Naive thymus-derived CD8-positive, alpha-beta T cell (primary cell): ENCODE data around the gene TNFRSF25. TPM values are rescaled to one million over a fixed set of nuclear protein-coding genes. Genes with fewer than 3 reads are reported as not detected.
"Not testable (repeated sequence)": the region's sequence is repeated elsewhere in the genome, so short reads cannot be mapped to it uniquely, and the experiment has no call there.

Experiments
- ATAC-seq, 2 donors: fragments of 150-1000 bp; cut with Tn5 transposase in 1 of 2; sonication (Bioruptor Pico), chemical (Tn5 transposase) in 1 of 2; 1 replicate in 1 of 2; 2 replicates in 1 of 2; pipeline ENCODE4 v1.10.0; 2021; ENCODE audit warnings: mild to moderate bottlenecking in 2 of 2, moderate library complexity in 2 of 2
- POLR2A ChIA-PET: fragments of 350-600 bp; sonication (Branson Sonifier 250); formaldehyde crosslinking; loops from one replicate; lab custom pipeline; 2021; ENCODE audit warnings: antibody characterized with exemption; lab: Charles Lee
- DNase-seq, 10 donors: peaks; one replicate each; pipeline versions ENCODE4 v3.0.0 to v3.0.0-alpha.2; 2020 to 2022
- H3K27ac Mint-ChIP-seq, 10 donors: one replicate each; pipeline ENCODE4 v1.8.0; 2020 to 2022; ENCODE audit warnings: mild to moderate bottlenecking in 10 of 10, mixed read lengths in 10 of 10, moderate library complexity in 4 of 10, inconsistent platforms in 1 of 10
- H3K27me3 Mint-ChIP-seq, 5 donors: one replicate each; pipeline ENCODE4 v1.8.0; 2021 to 2022; ENCODE audit warnings: mixed read lengths in 5 of 5
- H3K36me3 Mint-ChIP-seq, 3 donors: one replicate each; pipeline ENCODE4 v1.8.0; 2020 to 2022; ENCODE audit warnings: mixed read lengths in 3 of 3, mild to moderate bottlenecking in 2 of 3, inconsistent platforms in 1 of 3
- H3K4me1 Mint-ChIP-seq, 4 donors: one replicate each; pipeline ENCODE4 v1.8.0; 2021 to 2022; ENCODE audit warnings: mixed read lengths in 4 of 4
- H3K4me3 Mint-ChIP-seq, 10 donors: one replicate each; pipeline ENCODE4 v1.8.0; 2020 to 2022; ENCODE audit warnings: mild to moderate bottlenecking in 10 of 10, mixed read lengths in 10 of 10, moderate library complexity in 6 of 10, inconsistent platforms in 1 of 10
- H3K9me3 Mint-ChIP-seq, 9 donors: one replicate each; pipeline ENCODE4 v1.8.0; 2020 to 2022; ENCODE audit warnings: mixed read lengths in 9 of 9, mild to moderate bottlenecking in 3 of 9, inconsistent platforms in 1 of 9, moderate library complexity in 1 of 9
- polyA plus RNA-seq, 3 donors: library from polyadenylated mRNA; unstranded; fragments of 300-500 nt; fragmentation: Illumina TruSeq; gene quantifications; one replicate each; pipeline ENCODE4 v1.2.3, GENCODE V29; 2021
- total RNA-seq, 8 experiments: library from RNA in 2 of 8; stranded (reverse) in 2 of 8; gene quantifications; one replicate each; pipeline ENCODE4 v1.2.3 and lab custom pipeline; 2021 to 2026

The TNFRSF25 gene
- total and polyA plus RNA-seq, 5 experiments from 2014 or later: 7.2 to 381 (median 28.7) TPM

DNA sequence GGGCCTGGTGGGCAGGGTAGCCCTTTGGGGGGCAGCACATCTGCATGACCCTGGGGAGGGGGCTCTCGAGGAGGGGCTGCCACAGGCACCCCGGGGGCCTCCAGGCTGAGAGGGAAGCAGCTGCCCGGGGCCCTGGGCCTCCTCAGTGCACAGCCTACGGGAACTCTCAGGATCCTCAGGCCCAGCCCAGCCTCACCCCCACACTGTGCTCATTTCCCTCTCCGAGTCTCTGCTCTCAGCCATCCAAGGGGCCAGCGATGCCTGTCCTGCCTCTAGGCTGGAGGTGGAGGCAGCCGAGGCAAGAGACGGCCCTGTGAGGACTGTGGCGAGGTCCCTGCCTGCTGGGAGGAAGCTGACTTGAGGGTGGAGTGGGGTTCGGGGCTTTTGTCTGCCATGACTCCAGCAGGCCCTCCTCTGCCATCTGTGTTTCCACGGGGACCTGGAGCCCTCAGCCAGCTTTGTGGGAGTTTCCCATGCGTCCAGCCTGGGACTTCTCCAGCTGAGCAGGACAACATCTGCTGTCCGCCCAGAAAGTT, 32.7 kb upstream of the TNFRSF25 start:
- DNase-seq (no peak), ATAC-seq (no peak)
- peaks cover 0 to 20% (median 3%) of the 10 kb centered on the region in 5 donors for H3K27me3 Mint-ChIP-seq
- peaks cover 4 to 26% (median 15%) of the 10 kb centered on the region in 4 donors for H3K4me1 Mint-ChIP-seq
- H3K4me3 Mint-ChIP-seq: peak overlapping the region in 8 of 10 donors; percentile 33 to 83 (median 60)
- H3K36me3 Mint-ChIP-seq: peaks cover 0 to 2% (median 0%) of the 10 kb centered on the region in 3 donors
- H3K27ac Mint-ChIP-seq: no peak overlapping the region
- POLR2A ChIA-PET: interaction anchor here (0.8 to 2.2 kb wide), 6 partner anchors 8 to 56 kb away, joined by 3 to 9 read pairs (median 4); partner anchors contain the start of genes NOL9, PLEKHG5 and TNFRSF25
- H3K9me3 Mint-ChIP-seq: no peaks in the 10 kb centered on the region

DNA sequence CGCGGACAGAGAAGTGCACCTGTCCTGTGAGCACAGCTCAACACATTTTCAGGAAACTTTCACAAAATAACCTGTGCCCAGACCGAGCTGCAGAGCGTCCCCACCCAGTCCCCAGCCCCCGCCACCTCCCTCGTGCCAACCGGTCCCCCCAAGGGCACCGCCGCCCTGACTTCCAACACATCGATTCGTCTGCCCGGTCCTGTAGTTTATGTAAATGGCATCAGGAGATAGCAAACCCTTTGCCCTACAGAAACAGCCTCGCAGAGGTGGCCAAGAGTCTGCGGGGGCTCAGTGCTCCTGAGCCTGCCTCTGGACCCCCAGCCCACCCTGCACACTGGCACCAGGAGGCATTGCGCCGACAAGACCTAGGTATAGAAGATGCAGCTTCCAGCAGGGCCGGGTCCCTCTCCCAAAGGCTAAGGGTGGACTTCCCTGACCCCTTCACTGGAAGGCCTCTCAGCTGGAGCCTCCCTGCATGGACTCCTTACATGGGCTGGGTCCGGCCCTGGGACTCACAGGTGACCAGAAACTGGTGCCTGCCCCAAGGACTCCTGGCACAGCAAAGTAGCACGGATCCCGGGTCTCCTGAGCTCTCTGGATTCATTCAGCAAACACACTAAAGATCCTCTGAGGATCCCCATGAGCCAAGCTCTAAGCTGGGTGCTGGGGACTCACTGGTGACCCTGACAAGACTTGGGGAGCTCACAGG, 32.0 kb upstream of the TNFRSF25 start:
- Mint-ChIP-seq H3K36me3 (peaks cover 0 to 2% (median 0%) of the 10 kb centered on the region in 3 donors), H3K27ac (peak overlapping the region in 7 of 10 donors; percentile 65 to 85 (median 75)), H3K27me3 (peaks cover 0 to 20% (median 3%) of the 10 kb centered on the region in 5 donors), H3K4me3 (peak overlapping the region; percentile 68 to 88 (median 82)), H3K4me1 (peaks cover 6 to 30% (median 19%) of the 10 kb centered on the region in 4 donors), H3K9me3 (no peaks in the 10 kb centered on the region)
- POLR2A ChIA-PET: interaction anchor here (0.8 to 2.2 kb wide), 4 partner anchors 8 to 47 kb away, joined by 3 to 9 read pairs (median 4); partner anchors contain the start of genes PLEKHG5 and TNFRSF25
- ATAC-seq (no peak), DNase-seq (no peak)

DNA sequence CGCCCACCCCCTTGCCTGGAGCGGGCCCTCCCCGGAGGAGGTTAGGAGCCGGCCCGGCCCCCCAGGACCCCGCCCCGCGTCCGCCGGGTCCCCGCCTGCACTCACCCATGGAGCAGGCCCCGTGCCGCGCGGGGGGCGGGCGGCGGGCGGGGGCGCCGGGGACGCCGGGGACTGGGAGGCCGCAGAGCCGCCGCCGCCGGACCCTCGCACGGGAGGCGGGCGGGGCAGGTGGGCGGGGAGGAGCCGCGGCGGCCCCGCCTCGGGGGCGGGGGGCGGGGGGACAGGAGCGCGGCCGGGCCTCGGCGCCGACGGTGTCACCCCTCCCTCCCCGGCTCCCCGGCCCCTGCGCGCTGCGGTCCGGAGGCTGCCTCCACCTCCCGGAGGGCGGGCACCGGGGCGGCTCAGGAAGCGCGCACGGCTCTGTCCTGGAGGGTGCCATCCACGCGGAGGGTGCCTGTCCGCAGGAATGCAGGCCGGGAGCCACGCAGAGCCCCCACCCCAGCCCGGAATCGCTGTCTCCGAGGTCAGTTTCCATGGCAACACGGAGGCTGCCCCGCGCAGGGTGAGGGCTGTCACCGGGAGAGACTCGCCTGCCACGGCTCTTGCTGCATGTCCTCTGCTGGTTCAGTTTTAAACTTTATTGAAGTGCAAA, 31.4 kb upstream of the TNFRSF25 start:
- peak overlapping the region; percentile 68 to 88 (median 82) for H3K4me3 Mint-ChIP-seq
- H3K9me3 Mint-ChIP-seq: no peaks in the 10 kb centered on the region
- peak overlapping the region in 5 of 10 donors; percentile 69 to 85 (median 80) for H3K27ac Mint-ChIP-seq
- peak; percentile 52 to 85 for ATAC-seq
- H3K27me3 Mint-ChIP-seq: peaks cover 0 to 20% (median 3%) of the 10 kb centered on the region in 5 donors
- POLR2A ChIA-PET: interaction anchor here (1.0 kb wide), 1 partner anchor 32 kb away, joined by 4 read pairs; the partner anchor contains the start of gene TNFRSF25
- peak; percentile 31 to 84 (median 51) for DNase-seq
- peaks cover 0 to 2% (median 0%) of the 10 kb centered on the region in 3 donors for H3K36me3 Mint-ChIP-seq
- H3K4me1 Mint-ChIP-seq: peaks cover 6 to 37% (median 23%) of the 10 kb centered on the region in 4 donors

DNA sequence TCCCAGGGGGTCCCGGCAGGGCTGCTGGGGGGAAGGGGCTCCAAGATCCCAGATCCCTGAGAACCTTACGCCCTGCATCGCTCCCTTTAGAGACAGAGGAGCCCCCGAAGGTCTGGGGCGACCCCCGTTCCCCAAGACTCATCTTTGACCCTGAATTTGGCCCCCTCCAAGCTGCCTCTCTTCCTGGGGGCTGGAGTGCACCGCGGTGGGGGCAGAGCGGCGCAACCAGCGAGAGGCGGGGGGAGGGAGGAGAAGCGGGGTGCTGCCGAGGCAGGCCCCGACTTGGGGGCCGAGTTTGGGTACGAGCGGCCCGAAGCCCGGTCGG, 30.9 kb upstream of the TNFRSF25 start:
- H3K4me3 Mint-ChIP-seq: peak overlapping the region; percentile 47 to 81 (median 64)
- H3K4me1 Mint-ChIP-seq: peaks cover 7 to 41% (median 26%) of the 10 kb centered on the region in 4 donors
- DNase-seq: no peak
- H3K27ac Mint-ChIP-seq: peak overlapping the region in 3 of 10 donors; percentile 3 to 60 (median 57)
- peak in 1 of 2 donors; percentile 2 for ATAC-seq
- H3K9me3 Mint-ChIP-seq: no peaks in the 10 kb centered on the region
- peaks cover 0 to 2% (median 0%) of the 10 kb centered on the region in 3 donors for H3K36me3 Mint-ChIP-seq
- POLR2A ChIA-PET: no interaction called here
- H3K27me3 Mint-ChIP-seq: peaks cover 0 to 20% (median 3%) of the 10 kb centered on the region in 5 donors

DNA sequence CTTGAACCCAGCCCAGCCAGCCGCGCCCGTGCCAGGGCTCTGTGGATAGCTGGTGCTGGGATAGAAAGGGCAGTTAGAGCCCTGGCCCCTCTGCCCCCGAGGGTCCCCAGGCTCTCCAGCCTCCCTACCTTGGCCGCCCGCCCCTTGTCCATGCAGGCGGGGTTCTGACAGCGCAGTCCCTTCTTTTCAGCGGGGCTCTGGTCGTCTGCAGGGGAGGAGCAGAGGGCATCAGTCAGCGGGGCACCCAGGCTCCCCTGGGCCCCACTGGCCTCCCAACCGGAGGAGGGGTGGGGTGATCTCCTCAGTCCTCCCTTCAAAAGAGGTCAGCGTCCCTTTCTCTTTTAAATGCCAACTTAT, 30.4 kb upstream of the TNFRSF25 start:
- H3K27me3 Mint-ChIP-seq: peaks cover 0 to 15% (median 2%) of the 10 kb centered on the region in 5 donors
- POLR2A ChIA-PET: interaction anchor here (0.6 to 1.3 kb wide), 3 partner anchors 11 to 65 kb away, joined by 3 to 6 read pairs (median 4); no protein-coding TSS in a partner anchor
- no peak for DNase-seq
- peak overlapping the region in 5 of 10 donors; percentile 48 to 83 (median 68) for H3K27ac Mint-ChIP-seq
- peaks cover 12 to 46% (median 31%) of the 10 kb centered on the region in 4 donors for H3K4me1 Mint-ChIP-seq
- peak overlapping the region; percentile 47 to 73 (median 62) for H3K4me3 Mint-ChIP-seq
- no peaks in the 10 kb centered on the region for H3K9me3 Mint-ChIP-seq
- H3K36me3 Mint-ChIP-seq: peaks cover 0 to 2% (median 0%) of the 10 kb centered on the region in 3 donors
- no peak for ATAC-seq

DNA sequence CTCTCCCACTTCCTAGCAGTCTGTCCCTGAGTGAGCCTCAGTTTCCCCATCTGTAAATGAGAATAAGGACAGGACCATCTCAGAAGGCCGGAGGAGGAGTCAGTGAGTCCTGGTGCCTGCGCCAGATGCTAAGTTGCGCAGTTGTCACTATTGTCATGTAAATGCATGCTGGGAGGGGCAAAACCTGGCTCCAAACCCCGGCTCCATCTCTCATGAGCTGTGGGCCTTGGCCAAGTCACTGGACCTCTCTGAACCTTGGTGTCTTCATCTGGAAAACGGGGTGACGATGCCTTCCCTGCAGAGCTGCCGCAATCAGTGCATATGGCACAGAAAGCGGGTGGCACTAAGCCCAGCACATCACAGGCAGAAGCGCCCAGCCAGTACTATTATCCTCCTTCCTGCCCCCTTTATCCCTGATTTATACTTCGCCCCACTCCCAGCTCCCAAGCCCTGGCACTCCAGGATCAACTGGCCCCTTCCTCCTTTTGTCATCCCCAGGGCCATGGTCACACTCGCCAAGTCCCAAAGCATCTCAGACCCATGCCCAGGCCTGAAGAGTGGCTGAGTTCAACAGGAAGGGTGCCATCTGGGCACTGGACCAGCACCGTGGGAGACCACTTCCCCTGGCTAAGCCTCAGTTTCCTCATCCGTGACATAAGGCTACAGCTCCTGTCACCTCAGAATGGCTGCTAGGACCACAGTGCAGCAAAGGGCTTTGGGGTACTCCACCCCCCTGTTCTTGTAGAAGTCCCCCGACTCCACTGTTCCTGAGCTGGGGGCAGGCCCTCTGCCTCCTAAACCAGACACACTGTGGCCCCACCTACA, 29.8 kb upstream of the TNFRSF25 start:
- Mint-ChIP-seq H3K36me3 (peaks cover 0 to 2% (median 0%) of the 10 kb centered on the region in 3 donors), H3K4me1 (peaks cover 14 to 50% (median 35%) of the 10 kb centered on the region in 4 donors), H3K9me3 (no peaks in the 10 kb centered on the region), H3K4me3 (peak overlapping the region; percentile 39 to 73 (median 54)), H3K27me3 (peaks cover 0 to 9% (median 0%) of the 10 kb centered on the region in 5 donors), H3K27ac (peak overlapping the region in 8 of 10 donors; percentile 27 to 83 (median 68))
- DNase-seq (no peak), ATAC-seq (no peak)
- POLR2A ChIA-PET: interaction anchor here (0.6 to 1.3 kb wide), 6 partner anchors 11 to 107 kb away, joined by 3 to 6 read pairs (median 4); partner anchors contain the start of gene KLHL21

DNA sequence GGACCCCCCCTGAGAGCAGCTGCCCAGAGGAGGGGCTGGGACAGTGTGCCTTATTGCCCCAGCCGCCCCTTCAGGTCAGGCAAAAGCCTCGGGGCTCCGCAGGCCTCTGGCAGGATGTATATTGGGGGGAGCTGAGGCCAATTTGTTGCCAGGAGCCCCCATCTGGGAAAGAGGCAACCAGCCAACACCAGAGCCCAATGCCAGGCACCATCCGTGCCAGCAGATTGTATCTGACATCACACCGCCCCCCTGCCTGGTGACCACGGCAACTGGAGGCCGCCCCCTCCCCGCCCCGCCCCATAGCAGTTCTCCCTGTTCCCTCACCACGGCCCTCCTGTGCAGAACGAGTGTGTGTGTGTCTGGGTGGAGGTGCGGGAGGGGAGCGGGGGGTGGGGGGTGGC, 29.1 kb upstream of the TNFRSF25 start:
- Mint-ChIP-seq H3K27me3 (peaks cover 0 to 7% (median 0%) of the 10 kb centered on the region in 5 donors), H3K36me3 (peaks cover 0 to 2% (median 0%) of the 10 kb centered on the region in 3 donors), H3K27ac (peak overlapping the region in 3 of 10 donors; percentile 14 to 85 (median 37)), H3K4me1 (peaks cover 17 to 50% (median 37%) of the 10 kb centered on the region in 4 donors), H3K9me3 (no peaks in the 10 kb centered on the region), H3K4me3 (no peak overlapping the region)
- POLR2A ChIA-PET: interaction anchor here (0.6 to 1.3 kb wide), 5 partner anchors 26 to 108 kb away, joined by 3 to 5 read pairs (median 3); partner anchors contain the start of gene KLHL21
- DNase-seq (no peak), ATAC-seq (peak in 1 of 2 donors; percentile 15)

DNA sequence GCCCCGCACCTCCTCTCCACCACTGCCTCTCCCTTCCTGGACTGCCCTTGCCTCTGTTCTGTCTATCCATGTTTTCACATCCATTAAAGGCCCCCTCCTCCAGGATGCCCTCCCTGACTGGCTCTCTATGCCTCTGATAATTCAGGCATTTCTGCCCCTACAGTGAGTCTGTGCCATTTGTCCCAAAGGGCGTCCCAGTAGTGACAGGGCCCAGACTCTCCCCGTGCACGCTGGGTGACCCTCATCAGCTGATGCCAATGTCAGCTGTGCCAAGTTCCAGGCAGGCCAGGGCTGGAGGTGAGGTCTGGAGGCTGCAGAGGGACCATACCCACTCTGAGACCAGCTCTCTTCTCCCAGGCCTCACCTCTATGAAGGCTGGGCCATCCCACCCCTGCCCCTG, 28.7 kb upstream of the TNFRSF25 start:
- H3K27ac Mint-ChIP-seq: peak overlapping the region in 5 of 10 donors; percentile 15 to 85 (median 37)
- POLR2A ChIA-PET: interaction anchor here (0.7 to 1.3 kb wide), 3 partner anchors 26 to 108 kb away, joined by 3 to 4 read pairs (median 3); partner anchors contain the start of gene KLHL21
- peak overlapping the region in 1 of 10 donors; percentile 69 for H3K4me3 Mint-ChIP-seq
- peaks cover 0 to 2% (median 0%) of the 10 kb centered on the region in 3 donors for H3K36me3 Mint-ChIP-seq
- ATAC-seq (no peak), DNase-seq (no peak)
- no peaks in the 10 kb centered on the region for H3K9me3 Mint-ChIP-seq
- H3K27me3 Mint-ChIP-seq: peaks cover 0 to 7% (median 0%) of the 10 kb centered on the region in 5 donors
- H3K4me1 Mint-ChIP-seq: peaks cover 17 to 50% (median 39%) of the 10 kb centered on the region in 4 donors

DNA sequence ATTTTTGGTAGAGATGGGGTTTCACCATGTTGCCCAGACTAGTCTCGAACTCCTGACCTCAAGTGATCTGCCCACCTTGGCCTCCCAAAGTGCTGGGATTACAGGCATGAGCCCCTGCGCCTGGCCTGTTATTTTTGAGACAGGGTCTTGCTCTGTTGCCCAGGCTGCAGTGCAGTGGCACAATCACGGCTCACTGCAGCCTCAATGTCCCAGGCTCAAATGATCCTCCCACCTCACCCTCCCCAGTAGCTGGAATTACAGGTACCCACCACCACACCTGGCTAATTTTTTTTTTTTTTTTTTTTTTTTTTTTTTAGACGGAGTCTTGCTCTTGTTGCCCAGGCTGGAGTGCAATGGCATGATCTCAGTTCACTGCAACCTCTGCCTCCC, 27.9 kb upstream of the TNFRSF25 start:
- H3K27me3 Mint-ChIP-seq, H3K4me3 Mint-ChIP-seq, H3K9me3 Mint-ChIP-seq, ATAC-seq, H3K36me3 Mint-ChIP-seq, DNase-seq: not testable (repeated sequence)
- Mint-ChIP-seq H3K4me1 (peaks cover 17 to 50% (median 39%) of the 10 kb centered on the region in 4 donors), H3K27ac (peak overlapping the region in 1 of 10 donors; percentile 40)
- POLR2A ChIA-PET: interaction anchor here (1.3 to 6.2 kb wide), 3 partner anchors 52 to 106 kb away, joined by 3 to 43 read pairs (median 30); partner anchors contain the start of genes NOL9 and TAS1R1

DNA sequence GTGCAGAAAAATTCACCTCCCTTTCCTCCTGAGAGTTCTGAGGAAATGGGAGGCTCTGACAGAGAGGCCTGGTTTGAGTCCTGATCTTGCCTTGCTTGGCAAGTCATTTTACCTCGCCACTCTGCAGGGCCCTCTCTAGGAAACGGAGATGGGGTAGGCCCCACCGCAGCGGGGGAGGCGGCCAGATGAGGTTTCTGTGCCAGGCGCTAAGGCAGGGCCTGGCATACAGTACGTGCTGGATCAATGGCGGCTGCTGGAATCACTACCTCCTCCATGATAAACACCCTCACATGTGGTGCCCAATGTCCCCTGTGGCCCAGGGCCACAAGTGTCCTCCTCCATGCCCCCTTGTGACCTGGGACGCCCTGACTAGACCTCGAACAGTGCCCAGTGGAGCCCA, 26.0 kb upstream of the TNFRSF25 start:
- H3K4me1 Mint-ChIP-seq: peaks cover 19 to 42% (median 35%) of the 10 kb centered on the region in 4 donors
- no peaks in the 10 kb centered on the region for H3K9me3 Mint-ChIP-seq
- ATAC-seq (no peak), DNase-seq (no peak)
- peak overlapping the region in 8 of 10 donors; percentile 42 to 86 (median 76) for H3K27ac Mint-ChIP-seq
- peak overlapping the region; percentile 76 to 87 (median 82) for H3K4me3 Mint-ChIP-seq
- peaks cover 0 to 2% (median 0%) of the 10 kb centered on the region in 3 donors for H3K36me3 Mint-ChIP-seq
- POLR2A ChIA-PET: interaction anchor here (0.5 to 6.2 kb wide), 9 partner anchors 8 to 130 kb away, joined by 3 to 43 read pairs (median 9); partner anchors contain the start of genes ESPN, KLHL21, NOL9 and TAS1R1
- H3K27me3 Mint-ChIP-seq: peaks cover 0 to 14% (median 7%) of the 10 kb centered on the region in 5 donors

DNA sequence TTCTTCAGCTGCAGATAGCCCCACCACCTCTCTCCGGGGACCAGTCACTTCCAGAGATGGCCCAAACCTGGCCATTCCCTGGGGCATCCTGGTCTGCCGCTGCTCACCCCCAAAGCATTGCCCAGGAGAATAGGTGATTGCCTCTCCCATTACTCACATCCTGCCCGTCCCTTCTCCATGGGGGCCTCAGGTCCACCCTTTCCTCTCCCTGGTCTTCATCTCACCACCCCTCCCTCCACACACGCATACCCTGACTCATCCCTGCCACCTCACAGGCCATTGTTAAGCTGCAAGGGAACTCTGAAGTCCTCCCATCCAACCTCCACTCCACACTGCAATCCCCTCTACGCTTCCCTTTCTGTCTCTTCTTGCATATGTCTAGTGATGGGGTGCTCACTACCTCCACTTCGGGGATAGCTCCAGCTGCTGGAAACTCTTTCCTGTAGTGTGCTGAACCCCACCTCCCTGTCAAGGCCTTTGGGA, 25.5 kb upstream of the TNFRSF25 start, which contains the start of gene PLEKHG5:
Gene PLEKHG5 (minus strand): TSS at position 188 of the 483 bp plus-strand sequence. CDS start 14,096 bp downstream, outside the sequence.
- peaks cover 20 to 41% (median 36%) of the 10 kb centered on the region in 4 donors for H3K4me1 Mint-ChIP-seq
- H3K27me3 Mint-ChIP-seq: peaks cover 1 to 19% (median 11%) of the 10 kb centered on the region in 5 donors
- peaks cover 0 to 2% (median 0%) of the 10 kb centered on the region in 3 donors for H3K36me3 Mint-ChIP-seq
- no peak for ATAC-seq
- no peak for DNase-seq
- no peaks in the 10 kb centered on the region for H3K9me3 Mint-ChIP-seq
- POLR2A ChIA-PET: interaction anchor here (0.5 to 6.2 kb wide), 12 partner anchors 8 to 210 kb away, joined by 3 to 43 read pairs (median 7); partner anchors contain the start of genes DNAJC11, KLHL21, NOL9 and TAS1R1
- H3K27ac Mint-ChIP-seq: peak within 1 kb of the TSS; percentile 40 to 87 (median 76)
- peak within 1 kb of the TSS; percentile 76 to 87 (median 82) for H3K4me3 Mint-ChIP-seq
